ENCODE measurements around the gene UCKL1.

The UCKL1 gene

GRCh38 chr20:63958964-63959698 is 2.9 kb upstream of the UCKL1 start:
- no peak for DNase-seq

- no peak for DNase-seq
Measured at GRCh38 chr20:63958471-63958870, 2.3 kb upstream of the UCKL1 start.

- DNase-seq, result no peak
Measured at GRCh38 chr20:63957690-63958441, 1.6 kb upstream of the UCKL1 start.

GRCh38 chr20:63957004-63957689 is 931 bp upstream of the UCKL1 start:
- DNase-seq, result peak; percentile 86

GRCh38 chr20:63956664-63957003 is 418 bp upstream of the UCKL1 start:
- DNase-seq, result no peak

- peak; percentile 63 for DNase-seq
Measured at GRCh38 chr20:63955281-63955826, 862 bp downstream of the UCKL1 start.

- DNase-seq, result no peak
Measured at GRCh38 chr20:63953764-63954429, 2.3 kb downstream of the UCKL1 start.

GRCh38 chr20:63952769-63953168 is 3.4 kb downstream of the UCKL1 start:
- DNase-seq, result no peak

GRCh38 chr20:63952210-63952535 is 4.0 kb downstream of the UCKL1 start:
- no peak for DNase-seq

GRCh38 chr20:63951398-63952209 is 4.6 kb downstream of the UCKL1 start:
- DNase-seq, result no peak

- no peak for DNase-seq
Measured at GRCh38 chr20:63950701-63951397, 5.4 kb downstream of the UCKL1 start.

- peak; percentile 49 for DNase-seq
Measured at GRCh38 chr20:63947638-63948456, 8.4 kb downstream of the UCKL1 start.

GRCh38 chr20:63946986-63947637 is 9.1 kb downstream of the UCKL1 start:
- no peak for DNase-seq

GRCh38 chr20:63945921-63946920 is 10.0 kb downstream of the UCKL1 start:
- no peak for DNase-seq

- DNase-seq, result no peak
Measured at GRCh38 chr20:63945031-63945658, 11.1 kb downstream of the UCKL1 start.

- DNase-seq, result no peak
Measured at GRCh38 chr20:63944078-63944941, 11.9 kb downstream of the UCKL1 start.

- DNase-seq, result no peak
Measured at GRCh38 chr20:63943808-63944077, 12.5 kb downstream of the UCKL1 start.

Measured in hematopoietic multipotent progenitor cell treated with erythropoietin and hydrocortisone succinate and interleukin-3 and kit ligand, for 4 days (in vitro differentiated cells).